ENCODE measurements around the gene ECPAS.

DNA sequence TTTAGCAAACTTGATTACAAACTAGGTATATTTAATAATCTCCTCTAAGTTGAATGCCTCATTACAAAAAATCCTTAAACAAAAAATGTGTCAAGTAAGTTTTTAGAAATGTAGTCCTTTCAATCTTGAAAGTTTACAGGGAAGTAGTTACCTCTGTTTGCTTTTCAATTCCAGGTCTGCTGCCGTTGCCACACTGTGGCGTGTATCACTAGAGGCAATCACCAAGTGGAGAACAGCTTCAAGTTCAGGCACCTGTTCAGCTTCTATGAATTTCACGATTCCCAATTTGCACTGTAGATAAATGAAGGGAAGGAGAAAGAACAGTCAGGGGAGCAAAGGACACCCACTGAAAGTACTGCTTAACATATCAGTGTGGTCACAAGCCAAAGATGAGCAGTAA is 51.1 kb downstream of the ECPAS start:
- TF ChIP-seq, protein P1, sequence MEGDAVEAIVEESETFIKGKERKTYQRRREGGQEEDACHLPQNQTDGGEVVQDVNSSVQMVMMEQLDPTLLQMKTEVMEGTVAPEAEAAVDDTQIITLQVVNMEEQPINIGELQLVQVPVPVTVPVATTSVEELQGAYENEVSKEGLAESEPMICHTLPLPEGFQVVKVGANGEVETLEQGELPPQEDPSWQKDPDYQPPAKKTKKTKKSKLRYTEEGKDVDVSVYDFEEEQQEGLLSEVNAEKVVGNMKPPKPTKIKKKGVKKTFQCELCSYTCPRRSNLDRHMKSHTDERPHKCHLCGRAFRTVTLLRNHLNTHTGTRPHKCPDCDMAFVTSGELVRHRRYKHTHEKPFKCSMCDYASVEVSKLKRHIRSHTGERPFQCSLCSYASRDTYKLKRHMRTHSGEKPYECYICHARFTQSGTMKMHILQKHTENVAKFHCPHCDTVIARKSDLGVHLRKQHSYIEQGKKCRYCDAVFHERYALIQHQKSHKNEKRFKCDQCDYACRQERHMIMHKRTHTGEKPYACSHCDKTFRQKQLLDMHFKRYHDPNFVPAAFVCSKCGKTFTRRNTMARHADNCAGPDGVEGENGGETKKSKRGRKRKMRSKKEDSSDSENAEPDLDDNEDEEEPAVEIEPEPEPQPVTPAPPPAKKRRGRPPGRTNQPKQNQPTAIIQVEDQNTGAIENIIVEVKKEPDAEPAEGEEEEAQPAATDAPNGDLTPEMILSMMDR (conservative IDR thresholded peaks at IDR 0.05; ENCODE audit: low read length) = no peak
- no peak for TF ChIP-seq EZH2phosphoT487 (IDR thresholded peaks at IDR 0.05; ENCODE audit: borderline replicate concordance, low read depth, low read length)

All from OCI-LY7 (cell line).